Vagina (tissue), 2 donors: Measurements from ENCODE around the gene PPP1R17.

Source experiments
- CTCF ChIP-seq, 3 experiments: fragments of 450-650 bp in 2 of 3; fragments of 200-600 bp in 1 of 3; sonication (generic) in 1 of 3; IDR thresholded peaks; one replicate each; pipeline ENCODE4 v1.5.1; 2017 to 2019; ENCODE audit warnings: antibody characterized with exemption in 3 of 3, mild to moderate bottlenecking in 2 of 3, moderate library complexity in 2 of 3
- POLR2A ChIP-seq, 2 donors: fragments of 450-650 bp; IDR thresholded peaks; one replicate each; pipeline ENCODE4 v1.6.1; 2017; ENCODE audit warnings: antibody characterized with exemption in 2 of 2, mild to moderate bottlenecking in 2 of 2, moderate library complexity in 2 of 2

DNA sequence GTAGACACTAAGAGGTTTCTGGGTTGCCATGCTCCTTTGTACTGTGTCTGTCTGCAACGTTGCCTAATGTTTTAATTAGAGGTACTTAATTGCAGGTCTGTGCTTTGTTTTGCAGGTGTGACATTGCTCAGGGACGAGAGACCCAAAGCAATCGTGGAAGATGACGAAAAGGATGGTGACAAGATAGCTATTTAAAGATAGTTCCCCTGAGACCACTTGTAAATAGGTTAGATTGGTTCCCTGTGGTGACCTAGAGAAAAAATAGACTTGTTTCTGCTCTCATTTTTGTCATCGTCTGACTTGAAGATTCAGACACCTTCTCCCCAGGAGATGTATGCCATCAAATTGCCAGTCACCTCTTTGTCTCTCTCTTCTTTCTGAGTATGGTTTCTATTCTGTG, 20.1 kb downstream of the PPP1R17 start:
- TF ChIP-seq CTCF (IDR thresholded peaks at IDR 0.05): no peak
- TF ChIP-seq POLR2A (IDR thresholded peaks at IDR 0.05): no peak
